Stimulated activated CD8-positive, alpha-beta memory T cell treated with anti-CD3 and anti-CD28 coated beads, Interleukin-4, amount 100 ng/mL, for 24 hours (primary cell): ENCODE measurements around the gene NDUFAF3.

ENCODE experiments used
- DNase-seq: peaks from one replicate; pipeline ENCODE4 v3.0.0-alpha.2; 2020; ENCODE audit warnings: low read depth

The NDUFAF3 gene

DNA sequence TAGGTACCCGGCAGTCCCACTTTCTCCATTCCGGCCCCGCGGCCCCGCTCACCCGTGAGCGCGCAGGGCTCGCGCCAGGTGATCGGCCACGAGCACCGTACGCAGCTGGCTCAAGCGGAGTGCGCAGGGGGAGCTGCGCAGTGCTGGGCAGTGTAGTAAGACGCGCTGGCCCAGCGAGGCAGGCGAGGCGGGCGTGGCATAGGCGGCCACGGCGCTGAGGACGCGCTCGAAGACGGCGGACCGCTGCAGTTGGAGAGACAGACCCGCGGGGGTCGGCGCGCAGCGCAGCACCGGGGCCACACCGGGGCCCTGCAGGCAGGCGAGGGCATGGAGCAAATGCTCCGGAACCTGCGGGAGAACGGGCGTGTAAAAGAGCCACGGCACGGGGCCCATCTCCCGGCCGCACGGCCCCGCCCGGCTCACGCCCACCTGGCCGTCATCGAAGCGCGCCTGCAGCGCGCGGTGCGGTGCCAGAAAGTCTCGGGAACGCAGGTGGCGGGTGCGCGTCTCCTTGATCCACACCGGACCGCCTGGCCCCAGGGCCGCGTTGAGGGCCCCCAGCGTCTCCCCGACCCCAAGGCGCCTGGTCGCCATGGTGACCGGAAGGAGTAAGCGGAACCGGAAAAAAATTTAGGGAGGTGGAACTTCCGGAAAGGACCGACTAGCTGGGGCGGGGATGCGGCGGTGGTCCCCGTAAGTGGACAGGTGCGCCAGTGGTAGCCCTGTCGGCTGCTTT is 3.8 kb upstream of the NDUFAF3 start, which contains the start of gene DALRD3:
Gene DALRD3 (minus strand): TSS at position 610 of the 736 bp plus-strand sequence. CDS start 16 bp downstream, at position 594.
- DNase-seq: peak; percentile 50

DNA sequence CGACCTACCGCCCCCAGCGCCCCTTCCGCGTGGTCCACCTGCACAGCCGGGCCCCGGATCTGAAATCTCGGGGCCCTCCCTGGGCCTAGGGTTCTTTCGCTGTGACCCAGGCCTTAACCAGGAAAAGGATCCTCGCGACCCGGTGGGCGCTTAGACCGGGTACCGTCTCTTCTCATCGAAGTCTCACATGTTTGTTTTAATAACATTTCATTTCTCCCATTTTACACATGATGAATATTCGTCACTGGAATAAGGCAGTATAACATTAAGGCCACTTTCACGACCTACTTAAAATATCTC is 3.3 kb upstream of the NDUFAF3 start:
- DNase-seq: no peak

DNA sequence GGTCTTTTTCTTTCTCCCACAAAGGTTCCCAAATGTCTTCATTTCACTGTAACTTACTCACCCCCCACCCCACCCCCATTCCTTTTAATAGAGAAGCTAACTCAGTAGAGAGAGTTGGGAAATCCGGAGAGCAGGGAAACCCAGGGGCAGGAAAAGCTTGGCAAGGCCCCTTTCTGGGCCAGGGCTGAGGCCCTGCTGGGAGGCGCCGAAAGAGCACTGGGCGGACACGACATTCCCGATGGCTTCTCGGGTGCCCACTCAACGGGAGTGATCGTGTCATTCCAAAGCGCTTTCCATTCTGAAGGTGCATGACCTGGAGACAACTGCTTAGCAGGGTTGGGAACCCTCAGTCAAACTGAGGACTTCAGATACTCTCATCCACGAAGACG is 2.0 kb upstream of the NDUFAF3 start:
- no peak for DNase-seq

DNA sequence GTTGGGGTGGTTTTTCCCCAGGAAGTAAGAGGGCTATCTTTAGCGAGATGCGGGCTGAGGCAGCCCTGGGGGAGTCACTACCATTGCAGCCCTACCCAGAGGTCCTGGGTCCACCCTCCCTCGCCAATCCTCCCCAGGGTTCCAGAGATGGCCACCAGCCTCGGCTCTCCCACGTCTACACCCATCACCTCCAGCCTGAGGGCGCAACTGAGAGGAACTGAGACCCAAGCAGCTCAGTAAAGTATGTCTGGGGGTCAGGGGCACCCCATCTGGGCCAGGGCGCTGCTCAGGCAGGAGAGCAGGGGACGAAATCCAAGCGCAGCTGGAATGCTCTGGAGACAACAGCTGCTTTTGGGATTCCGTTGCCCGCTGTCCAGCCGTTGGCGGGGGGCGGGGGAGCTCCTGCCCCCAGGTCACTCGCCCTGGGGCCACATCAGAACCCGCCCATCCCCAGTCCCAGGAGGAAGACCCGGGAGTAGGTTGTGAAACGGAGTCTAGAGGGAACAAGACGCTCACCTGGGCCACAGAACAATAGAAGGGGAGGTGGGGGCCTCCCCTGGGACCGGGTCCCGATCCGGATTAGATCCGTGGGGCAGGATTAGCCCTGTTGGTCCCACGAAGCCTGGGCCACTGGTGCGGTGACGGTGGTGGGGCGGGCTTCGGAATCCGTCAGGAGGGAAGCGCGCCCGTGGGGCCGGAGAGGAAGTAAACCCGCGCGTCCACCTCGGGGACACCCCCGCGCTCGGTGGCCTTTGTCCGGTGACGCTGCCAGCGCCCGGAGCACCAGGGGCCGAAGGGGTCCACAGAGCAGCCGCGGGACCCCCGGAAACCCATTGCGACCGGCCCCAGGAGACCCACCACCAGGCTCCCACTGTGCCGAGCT is 1.4 kb upstream of the NDUFAF3 start:
- DNase-seq: peak; percentile 18

DNA sequence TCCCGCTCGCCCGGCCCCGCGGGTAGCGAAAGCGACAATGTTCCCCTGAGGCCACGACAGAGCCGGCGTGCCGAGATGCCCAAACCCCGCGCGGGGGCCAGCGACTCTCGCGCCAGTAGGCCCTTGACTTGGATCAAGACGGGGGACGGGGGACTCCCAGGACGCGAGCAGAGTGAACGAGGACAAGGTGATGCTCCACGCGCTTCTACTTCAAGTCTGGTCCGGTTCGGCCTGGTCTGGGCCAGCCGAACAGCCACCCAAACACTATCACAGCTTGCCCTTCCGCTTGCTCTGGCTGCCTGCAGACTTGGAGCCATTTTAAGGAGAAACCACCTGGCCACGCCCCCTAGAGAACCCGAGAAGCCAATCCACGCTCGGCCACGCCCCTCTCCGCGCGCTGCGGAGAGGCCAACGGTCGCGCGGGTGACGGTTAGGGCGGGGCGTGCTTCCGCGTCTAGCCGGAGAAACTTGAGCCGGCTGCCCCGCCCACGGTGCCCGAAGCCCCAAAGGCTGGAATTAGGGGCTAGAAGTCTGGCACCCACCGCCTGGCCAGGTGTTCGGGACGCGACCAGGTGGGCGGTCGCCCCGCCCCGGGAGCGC is 608 bp upstream of the NDUFAF3 start:
- DNase-seq: peak; percentile 98

DNA sequence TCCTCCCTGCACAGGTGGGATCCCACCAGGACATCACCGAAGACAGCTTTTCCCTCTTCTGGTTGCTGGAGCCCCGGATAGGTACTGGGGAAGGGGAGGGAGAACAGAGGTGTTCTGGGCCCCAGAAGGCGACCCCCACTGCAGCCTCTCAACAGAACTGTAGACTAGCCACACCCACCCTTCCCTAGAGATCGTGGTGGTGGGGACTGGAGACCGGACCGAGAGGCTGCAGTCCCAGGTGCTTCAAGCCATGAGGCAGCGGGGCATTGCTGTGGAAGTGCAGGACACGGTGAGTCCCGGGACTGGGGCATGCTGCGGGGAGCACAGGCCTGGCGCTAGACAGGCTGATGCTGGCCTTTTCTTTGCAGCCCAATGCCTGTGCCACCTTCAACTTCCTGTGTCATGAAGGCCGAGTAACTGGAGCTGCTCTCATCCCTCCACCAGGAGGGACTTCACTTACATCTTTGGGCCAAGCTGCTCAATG is 809 bp downstream of the NDUFAF3 start:
- DNase-seq: no peak

DNA sequence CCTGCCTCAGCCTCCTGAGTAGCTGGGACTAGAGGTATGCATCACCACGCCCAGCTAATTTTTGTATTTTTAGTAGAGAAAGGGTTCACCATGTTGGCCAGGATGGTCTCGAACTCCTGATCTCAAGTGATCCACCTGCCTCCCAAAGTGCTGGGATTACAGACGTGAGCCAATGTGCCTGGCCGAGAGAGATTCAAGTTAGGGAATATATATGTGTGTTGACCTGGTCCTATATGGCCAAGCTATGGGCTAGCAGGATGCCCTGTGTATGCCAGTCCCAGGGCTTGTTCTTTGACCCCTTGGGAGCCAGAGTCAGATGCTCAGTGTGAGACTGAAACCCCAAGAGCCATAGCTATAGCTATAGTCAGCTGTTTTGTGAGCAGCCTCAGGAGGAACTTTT is 1.9 kb downstream of the NDUFAF3 start:
- DNase-seq: no peak

DNA sequence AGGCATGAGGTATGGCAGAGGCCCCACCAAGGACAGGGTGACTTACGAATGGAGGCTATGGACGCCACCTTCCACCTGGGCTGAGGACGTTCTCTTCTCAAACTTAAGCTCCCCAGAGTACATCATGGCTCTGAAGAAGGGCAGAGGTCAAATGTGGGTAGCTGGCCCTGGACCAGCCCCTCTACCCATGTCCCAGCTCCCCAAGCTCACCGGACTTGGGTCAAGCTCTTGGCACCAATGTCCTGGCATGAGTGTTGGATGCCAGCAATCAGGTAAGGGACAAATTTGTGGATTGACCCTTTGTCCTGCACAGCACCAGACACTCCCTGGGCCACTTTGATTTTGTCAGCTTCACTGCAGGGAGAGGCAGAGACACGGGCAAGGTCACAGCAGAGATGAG is 2.5 kb downstream of the NDUFAF3 start:
- no peak for DNase-seq

DNA sequence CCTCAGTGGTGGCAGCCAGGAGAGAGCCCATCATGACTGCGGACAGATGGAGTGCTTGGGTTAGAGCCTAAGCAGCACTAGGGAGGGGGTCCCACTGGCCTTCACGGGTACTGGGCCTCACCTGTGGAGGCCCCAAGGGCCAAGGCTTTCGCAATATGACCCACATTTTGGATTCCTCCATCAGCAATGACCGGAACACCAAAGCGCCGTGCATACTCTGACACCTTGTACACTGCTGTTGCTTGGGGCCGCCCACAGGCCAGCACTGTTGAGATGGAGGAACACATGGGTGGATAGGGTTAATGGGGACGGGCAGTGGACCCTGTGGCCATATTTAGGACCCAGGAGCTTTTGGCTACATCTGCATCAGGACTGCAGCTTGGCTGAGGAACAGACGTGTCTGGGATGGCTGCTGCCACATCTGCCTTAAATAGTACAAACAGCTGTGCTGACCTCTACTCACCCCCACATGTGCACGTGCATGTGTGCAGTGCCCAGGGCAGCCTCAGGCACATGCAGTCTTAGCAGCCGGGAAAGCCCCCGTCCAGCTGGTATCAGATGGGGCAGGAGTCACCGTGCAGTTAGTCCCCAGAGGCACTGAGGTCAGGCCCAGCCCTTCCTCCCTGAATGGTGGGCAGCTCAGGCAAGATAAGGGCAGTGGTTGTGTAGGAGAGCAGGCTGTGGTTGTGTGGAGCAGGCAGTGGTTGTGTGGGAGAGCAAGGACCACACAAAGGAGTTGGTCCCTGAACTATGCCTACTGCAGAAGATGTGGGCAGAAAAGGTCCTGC is 3.3 kb downstream of the NDUFAF3 start:
- DNase-seq: no peak

DNA sequence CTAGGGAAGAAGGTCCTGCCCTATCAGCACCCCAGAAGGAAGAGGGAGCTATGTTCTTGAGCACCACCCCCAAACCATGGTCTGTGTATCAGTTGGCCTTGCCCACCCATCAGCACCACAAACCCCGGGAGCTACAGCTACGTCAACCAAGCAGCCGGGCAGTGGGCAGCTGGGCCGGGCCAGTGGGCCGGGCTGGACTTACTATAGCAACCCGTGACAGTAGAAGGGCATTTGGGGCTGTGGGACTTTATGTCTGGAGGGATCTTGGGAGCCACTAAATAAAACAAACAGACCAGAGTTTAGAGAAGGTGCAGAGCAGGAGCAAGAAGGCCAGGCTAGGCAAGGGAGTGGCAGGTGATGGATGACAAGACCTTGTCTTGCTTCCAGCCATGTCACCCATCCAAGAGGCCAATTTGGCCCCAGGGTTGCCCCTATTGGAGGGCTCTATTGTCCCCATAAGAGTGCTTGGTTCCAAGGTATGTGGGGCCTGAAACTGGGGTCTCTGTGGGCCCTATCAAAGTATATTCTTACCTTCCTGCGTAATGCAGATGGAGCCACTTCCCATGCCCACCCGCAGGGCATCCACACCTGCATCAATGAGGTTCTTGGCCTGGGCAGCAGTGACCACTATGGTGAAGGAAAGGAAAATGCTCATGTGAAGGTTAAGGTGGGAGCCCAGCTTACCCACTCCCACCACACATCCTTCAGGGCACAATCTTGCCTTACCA is 4.0 kb downstream of the NDUFAF3 start:
- no peak for DNase-seq

DNA sequence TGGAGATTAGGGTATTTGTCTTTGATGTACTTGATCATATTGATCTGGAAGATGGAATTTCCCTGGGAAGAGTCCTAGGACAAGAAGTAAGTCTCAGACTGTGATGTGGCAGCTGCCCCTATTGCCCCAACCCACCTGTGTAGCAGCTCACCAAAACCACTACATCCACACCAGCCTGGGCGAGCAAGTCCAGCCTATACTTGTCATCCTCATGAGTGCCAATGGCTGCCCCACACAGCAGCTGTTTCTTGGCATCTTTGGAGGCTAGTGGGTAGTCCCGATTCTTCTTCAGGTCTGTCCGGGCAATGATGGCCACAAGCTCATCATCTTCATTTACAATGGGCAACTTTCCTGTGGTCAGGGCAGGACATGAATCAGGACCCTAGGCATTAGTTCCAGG is 4.6 kb downstream of the NDUFAF3 start:
- no peak for DNase-seq

DNA sequence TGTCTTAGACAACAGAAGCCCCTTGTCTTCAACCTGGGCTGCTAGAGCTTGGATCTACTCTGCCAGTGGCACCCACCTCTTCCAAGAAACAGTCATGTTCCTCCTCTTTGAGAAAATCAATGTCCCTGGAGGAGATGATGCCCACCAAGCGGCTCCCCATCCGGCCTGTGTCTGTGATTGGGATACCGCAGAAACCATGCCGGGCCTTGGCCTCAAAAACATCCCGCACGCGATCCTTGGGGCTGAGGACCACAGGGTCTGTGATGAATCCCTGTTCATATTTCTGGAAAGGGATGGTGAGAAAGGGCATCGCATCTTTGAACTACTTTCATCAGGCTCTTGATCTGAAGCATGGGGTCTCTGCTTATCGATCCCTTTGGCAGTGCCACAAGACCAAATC is 5.7 kb downstream of the NDUFAF3 start:
- no peak for DNase-seq

DNA sequence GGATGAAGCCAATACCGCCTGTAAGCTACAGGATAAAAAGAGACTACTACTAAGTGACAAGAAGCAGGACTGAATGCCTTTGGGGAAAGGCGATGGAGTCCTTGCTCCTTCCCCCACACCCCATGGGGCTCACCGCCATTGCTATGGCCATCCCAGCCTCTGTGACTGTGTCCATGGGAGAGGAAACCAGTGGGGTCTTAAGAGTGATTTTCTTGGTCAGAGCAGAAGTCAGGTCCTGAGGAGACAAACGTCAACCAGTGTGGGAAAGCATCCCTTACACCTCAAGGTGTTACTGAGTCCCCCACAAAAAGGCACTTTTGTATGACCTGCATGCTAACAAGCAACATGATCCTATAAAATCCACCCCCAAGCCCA is 6.4 kb downstream of the NDUFAF3 start:
- no peak for DNase-seq

DNA sequence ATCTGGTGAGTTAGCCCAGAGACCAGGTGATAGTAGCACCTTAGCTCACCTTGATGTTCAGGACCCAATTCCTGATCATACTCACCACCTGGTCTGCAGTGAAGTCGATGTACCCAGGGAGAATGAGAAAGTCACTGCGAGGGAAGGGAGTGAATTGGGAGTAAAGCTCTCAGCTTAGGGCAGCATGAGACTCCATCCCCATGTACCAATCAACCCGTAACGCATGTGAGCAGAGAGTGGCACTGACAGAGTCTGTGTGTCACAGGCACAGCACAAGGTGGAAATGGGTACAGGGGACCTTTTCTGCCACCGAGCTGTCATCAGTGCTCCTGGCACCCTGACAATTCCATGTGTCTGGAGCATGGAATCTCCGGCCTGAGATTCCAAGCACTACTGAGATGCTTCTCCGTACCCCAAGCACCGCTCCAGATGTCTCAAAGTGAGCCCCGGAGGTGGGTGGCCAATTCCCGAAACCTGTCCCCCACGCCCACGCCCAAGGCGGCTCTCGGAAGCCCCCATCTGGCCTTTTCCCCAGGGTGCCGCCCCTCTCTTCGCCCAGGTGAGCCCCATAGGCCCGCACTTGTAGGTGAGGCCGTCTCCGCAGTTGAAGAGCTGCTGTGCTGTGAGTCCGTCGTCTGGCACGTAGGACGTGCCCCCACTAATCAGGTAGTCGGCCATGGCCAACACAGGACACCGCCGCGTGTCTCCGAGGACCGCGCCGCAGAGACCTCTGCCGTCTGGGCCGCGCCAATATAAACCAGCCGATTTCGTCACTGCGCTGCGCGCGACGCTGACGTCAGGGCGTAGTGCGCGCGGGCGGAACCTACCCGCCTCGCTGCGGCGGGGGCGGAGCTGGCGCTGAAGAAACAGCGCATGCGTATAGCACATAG is 7.0 kb downstream of the NDUFAF3 start, which contains the start of gene IMPDH2:
Gene IMPDH2 (minus strand): TSS at position 726 of the 890 bp plus-strand sequence. CDS start 48 bp downstream, at position 678.
- peak; percentile 87 for DNase-seq

DNA sequence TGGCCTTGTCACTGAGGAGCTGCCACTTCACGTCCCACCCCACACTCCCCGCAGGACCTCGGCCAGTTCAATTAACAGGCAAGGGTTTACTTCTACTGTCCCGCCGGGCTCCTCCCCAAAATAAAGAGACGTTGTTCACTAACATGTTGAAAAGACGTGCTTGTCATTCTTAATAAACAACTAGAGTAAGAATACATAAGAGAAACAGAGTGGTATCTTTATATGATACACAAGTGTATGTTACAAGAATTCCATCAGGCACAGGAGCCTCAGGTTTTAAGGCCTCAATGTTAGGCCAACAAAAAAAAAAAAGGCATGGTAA is 7.6 kb downstream of the NDUFAF3 start:
- DNase-seq: no peak

DNA sequence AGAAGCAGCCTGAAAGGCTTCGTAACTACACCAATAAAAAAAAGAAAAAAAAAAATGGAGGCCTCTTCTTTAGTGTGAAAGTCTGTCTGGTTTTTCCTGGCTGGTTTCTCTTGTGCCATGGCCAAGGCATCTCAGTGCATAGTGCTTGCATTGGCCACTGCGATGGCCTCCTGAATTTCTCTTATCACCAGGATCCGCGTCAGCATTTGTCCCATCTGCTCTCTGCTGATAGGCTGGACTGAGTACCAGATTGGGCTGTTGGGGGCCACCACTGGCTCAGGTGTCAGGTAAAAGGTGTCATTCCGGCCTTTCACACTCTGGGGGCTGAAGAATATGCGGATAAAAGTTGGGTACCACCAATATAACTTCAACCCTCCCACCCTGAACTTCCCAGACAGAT is 8.4 kb downstream of the NDUFAF3 start:
- no peak for DNase-seq

DNA sequence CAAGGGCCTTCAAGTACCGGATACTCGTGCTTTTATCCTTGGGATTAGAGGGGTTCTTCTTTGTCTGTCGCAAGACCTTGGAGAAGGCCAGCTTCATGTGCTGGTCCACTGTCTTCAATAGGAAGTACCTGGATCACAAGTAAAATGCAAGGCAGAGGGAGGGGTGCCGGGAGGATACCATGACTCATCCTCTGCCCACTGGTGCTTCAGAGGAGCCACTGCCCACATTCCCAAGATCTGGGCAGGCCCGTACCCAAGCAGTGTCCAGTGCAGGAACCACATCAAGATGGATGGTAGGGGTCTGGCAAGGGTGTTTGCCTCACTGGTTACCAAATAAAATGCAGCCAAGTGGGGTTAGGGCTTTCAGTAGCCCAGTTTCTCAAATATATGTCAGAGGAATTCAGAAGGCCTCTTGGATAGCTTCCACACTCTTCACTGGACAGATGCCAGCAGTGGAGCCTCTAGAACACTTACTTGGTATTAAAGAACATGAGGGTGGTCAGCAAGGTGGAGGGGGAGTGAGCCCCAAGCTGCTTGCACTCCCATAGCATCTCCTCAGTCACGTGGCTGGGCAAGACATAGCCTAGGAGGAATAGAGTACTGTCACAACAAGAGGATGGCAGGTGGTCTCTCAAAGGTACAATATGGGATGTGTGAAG is 10.9 kb downstream of the NDUFAF3 start:
- DNase-seq: no peak

DNA sequence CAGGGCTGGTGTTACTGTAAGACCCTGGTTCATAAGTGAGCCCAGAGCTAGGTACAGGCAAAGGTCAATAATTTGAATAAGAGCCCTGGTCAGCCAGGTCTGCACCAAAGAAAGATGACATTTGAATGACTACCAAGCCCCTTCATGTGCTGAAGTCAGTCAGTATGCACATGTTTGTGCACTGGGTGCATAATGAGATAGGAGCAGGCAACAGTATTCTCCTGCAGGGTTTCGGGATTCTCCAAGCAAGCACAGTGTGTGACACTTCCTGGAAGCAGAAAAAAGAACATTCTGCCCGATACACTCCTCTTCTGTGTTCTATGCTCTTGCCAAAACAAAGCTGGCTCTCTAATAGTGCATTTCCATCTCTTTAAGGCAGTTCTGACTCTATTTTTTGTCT is 12.7 kb downstream of the NDUFAF3 start:
- DNase-seq: no peak

DNA sequence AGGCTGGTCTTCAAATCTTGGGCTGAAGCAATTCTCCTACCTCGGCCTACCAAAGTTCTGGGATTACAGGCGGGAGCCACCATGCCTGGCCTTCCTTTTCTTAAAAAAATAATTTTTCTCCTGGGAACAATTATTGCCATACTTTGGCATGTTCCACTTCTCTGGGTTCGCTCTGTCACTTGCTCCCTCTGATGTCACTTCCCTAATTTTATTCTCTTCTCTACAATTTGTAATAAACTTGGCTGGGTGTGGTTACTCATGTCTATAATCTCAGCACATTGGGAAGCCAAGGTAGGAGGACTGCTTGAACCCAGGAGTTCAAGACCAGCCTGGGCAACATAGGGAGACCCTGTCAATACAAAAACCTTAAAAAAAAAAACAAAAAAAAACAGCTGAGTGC is 13.4 kb downstream of the NDUFAF3 start:
- no peak for DNase-seq

DNA sequence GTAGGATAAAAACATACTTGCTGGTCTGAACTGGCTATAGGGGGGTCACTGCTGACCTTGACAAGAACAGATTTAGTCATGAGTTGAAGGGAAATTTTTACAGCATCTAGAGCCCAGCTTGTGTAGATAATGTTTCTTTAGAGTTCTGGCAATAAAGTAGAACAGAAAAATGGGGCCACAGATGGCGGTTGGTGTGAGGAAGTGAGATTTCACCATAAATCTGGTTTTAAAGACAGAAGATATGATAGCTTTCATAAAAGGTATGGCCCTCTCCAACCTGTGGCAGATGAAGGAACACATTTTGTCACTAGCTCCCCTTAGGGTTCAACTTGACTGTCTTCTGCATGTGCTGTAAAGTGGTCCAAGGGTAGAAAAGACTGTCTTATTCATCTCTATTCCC is 31.6 kb downstream of the NDUFAF3 start:
- no peak for DNase-seq
